ENCODE results near the gene GDPD5.

Gene GDPD5

DNA sequence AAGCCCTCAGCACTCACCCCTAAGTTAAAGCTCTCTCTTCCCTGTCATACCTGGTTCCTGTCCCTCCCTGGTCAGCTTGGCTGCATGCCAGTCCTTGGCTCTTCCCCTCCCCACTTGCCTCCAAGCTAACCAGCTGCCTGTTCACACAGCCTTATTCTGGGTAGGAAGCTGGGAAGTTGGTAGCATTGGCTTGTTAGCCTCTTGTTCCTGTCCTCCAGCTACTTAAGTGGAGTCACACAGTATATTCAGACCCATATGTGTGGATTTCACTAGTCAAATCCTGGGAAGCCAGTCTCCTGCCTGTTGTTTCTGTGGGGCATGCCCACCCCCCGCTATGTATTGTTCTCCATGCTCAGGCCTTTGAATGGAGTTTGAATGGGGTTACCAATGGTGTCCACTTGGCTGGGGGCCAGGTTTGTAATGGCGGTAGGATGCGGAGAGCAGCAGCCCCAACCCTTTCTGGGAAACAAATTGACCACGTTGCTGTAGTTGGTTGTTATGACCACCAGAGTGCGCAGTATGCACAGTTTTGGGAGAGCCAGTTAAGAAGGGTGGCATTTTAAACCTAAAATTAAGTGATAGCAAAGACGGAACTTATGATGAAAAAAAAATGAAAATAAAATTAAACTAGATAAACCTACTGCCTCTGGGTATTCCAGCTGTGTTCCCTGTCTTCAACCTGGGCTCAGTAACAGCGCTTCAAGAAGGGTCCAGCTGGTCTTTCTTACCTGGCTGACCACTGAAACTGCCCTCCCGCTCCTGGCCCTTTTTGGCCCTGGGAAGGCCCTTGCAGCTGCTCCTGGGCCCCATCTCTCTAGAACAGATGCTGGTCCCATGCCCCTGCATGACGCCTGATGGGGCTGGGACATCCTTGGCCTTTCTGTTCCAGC lies 137.1 kb downstream of the GDPD5 start:
- peak; percentile 89 to 92 for DNase-seq

DNA sequence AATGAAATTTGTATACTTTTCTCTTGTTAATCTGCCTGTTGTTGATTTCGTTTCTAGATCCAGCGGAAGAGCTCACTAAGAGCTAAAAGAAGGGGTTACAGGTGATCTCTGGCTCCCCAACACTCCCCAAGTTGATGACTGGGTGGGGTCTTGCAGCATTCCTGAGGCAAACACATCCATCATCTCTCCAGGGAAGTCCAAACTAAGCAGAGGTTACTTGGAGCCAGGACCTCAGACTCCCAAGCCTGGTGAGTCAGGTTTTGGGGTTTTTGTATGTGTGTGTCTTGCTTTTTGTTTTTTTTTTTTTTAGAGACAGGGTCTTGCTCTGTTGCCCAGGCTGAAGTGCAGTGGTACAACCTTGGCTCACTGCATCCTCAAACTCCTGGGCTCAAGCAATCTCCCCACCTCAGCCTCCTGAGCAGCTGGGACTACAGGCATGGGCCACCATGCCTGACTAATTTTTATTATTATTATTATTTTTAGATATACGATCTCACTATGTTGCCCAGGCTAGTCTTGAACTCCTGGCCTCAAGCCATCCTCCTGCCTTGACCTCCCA lies 137.9 kb downstream of the GDPD5 start:
- DNase-seq = no peak

DNA sequence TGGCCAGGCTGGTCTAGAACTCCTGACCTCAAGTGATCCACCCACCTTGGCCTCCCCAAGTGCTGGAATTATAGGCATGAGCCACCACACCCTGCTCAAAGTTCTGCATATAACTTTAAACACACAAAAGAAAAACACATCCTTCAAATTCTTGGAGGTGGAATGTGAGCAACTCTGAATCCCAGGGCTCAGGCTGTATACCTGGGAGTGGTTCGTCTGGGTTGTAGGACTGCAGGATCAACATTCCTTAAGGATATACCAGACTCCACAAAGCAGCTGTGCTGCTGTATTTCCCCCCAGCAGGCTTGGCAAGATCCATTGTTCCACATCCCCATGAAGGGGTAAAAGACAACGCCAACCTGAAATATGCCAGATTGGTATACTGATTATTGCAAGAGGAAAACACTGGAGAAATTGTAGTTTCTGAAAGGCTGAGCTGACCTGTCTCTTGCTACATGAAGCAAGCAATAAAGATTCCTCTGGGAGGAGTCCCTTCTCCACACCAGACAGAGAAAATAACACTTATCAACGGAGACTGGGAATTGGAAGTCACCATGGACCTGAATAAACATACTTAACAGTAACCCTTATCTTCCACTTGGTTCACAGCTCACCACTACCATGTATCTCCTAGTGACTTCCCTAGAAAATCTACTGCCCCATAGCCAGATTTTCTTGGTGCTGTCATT lies 138.7 kb downstream of the GDPD5 start:
- no peak for DNase-seq

Measured in Kasumi-1 (cell line).